ENCODE results near the gene TMEM132C. TPM values are rescaled to one million over a fixed set of nuclear protein-coding genes. Genes with fewer than 3 reads are reported as not detected.

The TMEM132C gene
- total and polyA plus RNA-seq, 4 donors = 0.05 to 0.08 (median 0.05) TPM; not detected in 1

GRCh38 chr12:128235635-128236417 is 31.1 kb upstream of the TMEM132C start:
- H3K4me3 ChIP-seq (ENCODE audit: low read depth in 1 of 3, low read length in 3 of 3) = no peak overlapping the region
- no peaks in the 10 kb centered on the region for H3K4me1 ChIP-seq (ENCODE audit: control insufficient read depth in 4 of 4, insufficient read depth in 4 of 4, low read length in 3 of 4)
- H3K36me3 ChIP-seq (ENCODE audit: control insufficient read depth in 4 of 4, insufficient read depth in 3 of 4, low read depth in 1 of 4, low read length in 3 of 4) = no peaks in the 10 kb centered on the region
- no peak for TF ChIP-seq YY1 (IDR thresholded peaks at IDR 0.05)
- no peak for TF ChIP-seq ZBTB33 (IDR thresholded peaks at IDR 0.05)
- no peak for TF ChIP-seq GABPA (IDR thresholded peaks at IDR 0.05 in 1 of 2, conservative IDR thresholded peaks at IDR 0.05 in 1 of 2)
- TF ChIP-seq, protein P1, sequence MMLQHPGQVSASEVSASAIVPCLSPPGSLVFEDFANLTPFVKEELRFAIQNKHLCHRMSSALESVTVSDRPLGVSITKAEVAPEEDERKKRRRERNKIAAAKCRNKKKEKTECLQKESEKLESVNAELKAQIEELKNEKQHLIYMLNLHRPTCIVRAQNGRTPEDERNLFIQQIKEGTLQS (IDR thresholded peaks at IDR 0.05) = no peak
- no peak for TF ChIP-seq FOXA1 (IDR thresholded peaks at IDR 0.05)
- no peak for TF ChIP-seq HNF4G (IDR thresholded peaks at IDR 0.05)
- no peak for TF ChIP-seq JUND (IDR thresholded peaks at IDR 0.05)
- TF ChIP-seq, protein P2, sequence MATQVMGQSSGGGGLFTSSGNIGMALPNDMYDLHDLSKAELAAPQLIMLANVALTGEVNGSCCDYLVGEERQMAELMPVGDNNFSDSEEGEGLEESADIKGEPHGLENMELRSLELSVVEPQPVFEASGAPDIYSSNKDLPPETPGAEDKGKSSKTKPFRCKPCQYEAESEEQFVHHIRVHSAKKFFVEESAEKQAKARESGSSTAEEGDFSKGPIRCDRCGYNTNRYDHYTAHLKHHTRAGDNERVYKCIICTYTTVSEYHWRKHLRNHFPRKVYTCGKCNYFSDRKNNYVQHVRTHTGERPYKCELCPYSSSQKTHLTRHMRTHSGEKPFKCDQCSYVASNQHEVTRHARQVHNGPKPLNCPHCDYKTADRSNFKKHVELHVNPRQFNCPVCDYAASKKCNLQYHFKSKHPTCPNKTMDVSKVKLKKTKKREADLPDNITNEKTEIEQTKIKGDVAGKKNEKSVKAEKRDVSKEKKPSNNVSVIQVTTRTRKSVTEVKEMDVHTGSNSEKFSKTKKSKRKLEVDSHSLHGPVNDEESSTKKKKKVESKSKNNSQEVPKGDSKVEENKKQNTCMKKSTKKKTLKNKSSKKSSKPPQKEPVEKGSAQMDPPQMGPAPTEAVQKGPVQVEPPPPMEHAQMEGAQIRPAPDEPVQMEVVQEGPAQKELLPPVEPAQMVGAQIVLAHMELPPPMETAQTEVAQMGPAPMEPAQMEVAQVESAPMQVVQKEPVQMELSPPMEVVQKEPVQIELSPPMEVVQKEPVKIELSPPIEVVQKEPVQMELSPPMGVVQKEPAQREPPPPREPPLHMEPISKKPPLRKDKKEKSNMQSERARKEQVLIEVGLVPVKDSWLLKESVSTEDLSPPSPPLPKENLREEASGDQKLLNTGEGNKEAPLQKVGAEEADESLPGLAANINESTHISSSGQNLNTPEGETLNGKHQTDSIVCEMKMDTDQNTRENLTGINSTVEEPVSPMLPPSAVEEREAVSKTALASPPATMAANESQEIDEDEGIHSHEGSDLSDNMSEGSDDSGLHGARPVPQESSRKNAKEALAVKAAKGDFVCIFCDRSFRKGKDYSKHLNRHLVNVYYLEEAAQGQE (IDR thresholded peaks at IDR 0.05) = no peak
- no peak for TF ChIP-seq MAX (IDR thresholded peaks at IDR 0.05)
- no peak for TF ChIP-seq NR2F2 (IDR thresholded peaks at IDR 0.05)
- no peak for TF ChIP-seq RXRA (IDR thresholded peaks at IDR 0.05)
- TF ChIP-seq TAF1 (conservative IDR thresholded peaks at IDR 0.05) = no peak
- TF ChIP-seq SP1 (IDR thresholded peaks at IDR 0.05) = no peak
- TF ChIP-seq HNF4A (conservative IDR thresholded peaks at IDR 0.05) = no peak
- H3K27me3 ChIP-seq (ENCODE audit: control insufficient read depth in 4 of 4, insufficient read depth in 4 of 4, low read length in 3 of 4) = no peaks in the 10 kb centered on the region
- no peak overlapping the region for H3K9ac ChIP-seq (ENCODE audit: low read depth in 1 of 2, low read length in 2 of 2)
- 60% methylated on average over 6 of the region's 6 CpGs for WGBS
- no peak overlapping the region for H3K27ac ChIP-seq (ENCODE audit: low read depth in 1 of 2, low read length in 2 of 2)
- no peak for DNase-seq (ENCODE audit: low spot score)
- H3K9me3 ChIP-seq (ENCODE audit: control insufficient read depth in 4 of 4, low read length in 3 of 4) = peaks cover 0 to 2% (median 0%) of the 10 kb centered on the region in 4 donors

DNA sequence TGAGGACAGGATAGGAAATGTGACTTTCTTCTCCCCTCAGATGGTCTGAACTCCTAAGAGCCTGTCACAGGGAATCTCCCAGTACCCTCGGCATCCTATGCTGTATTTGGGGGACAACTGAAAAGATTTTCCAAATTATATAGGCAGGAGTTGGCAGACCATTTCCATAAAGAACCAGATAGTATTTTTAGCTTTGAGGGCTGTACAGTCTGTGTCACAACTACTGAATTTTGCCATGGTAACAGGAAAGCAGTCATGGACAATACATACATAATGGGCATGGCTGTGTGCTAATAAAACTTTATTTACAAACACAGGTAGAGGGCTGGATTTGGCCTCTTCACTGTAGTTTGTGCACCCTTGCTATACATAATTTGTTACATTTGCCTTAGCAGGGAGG is 30.4 kb upstream of the TMEM132C start:
- Histone ChIP-seq H3K4me1 (ENCODE audit: control insufficient read depth in 4 of 4, insufficient read depth in 4 of 4, low read length in 3 of 4) (no peaks in the 10 kb centered on the region), H3K36me3 (ENCODE audit: control insufficient read depth in 4 of 4, insufficient read depth in 3 of 4, low read depth in 1 of 4, low read length in 3 of 4) (no peaks in the 10 kb centered on the region), H3K27me3 (ENCODE audit: control insufficient read depth in 4 of 4, insufficient read depth in 4 of 4, low read length in 3 of 4) (no peaks in the 10 kb centered on the region), H3K9ac (ENCODE audit: low read depth in 1 of 2, low read length in 2 of 2) (no peak overlapping the region), H3K27ac (ENCODE audit: low read depth in 1 of 2, low read length in 2 of 2) (no peak overlapping the region), H3K9me3 (ENCODE audit: control insufficient read depth in 4 of 4, low read length in 3 of 4) (peaks cover 0 to 2% (median 0%) of the 10 kb centered on the region in 4 donors), H3K4me3 (ENCODE audit: low read depth in 1 of 3, low read length in 3 of 3) (no peak overlapping the region)
- WGBS = 52% methylated on average over 1 of the region's 1 CpG
- no peak for DNase-seq (ENCODE audit: low spot score)
- TF ChIP-seq HNF4G (IDR thresholded peaks at IDR 0.05) = no peak
- TF ChIP-seq FOXA2 (IDR thresholded peaks at IDR 0.05) = no peak
- TF ChIP-seq EGR1 (IDR thresholded peaks at IDR 0.05; ENCODE audit: low read depth in 2 of 2) = no peak
- no peak for TF ChIP-seq GABPA (IDR thresholded peaks at IDR 0.05 in 1 of 2, conservative IDR thresholded peaks at IDR 0.05 in 1 of 2)
- no peak for TF ChIP-seq SP1 (IDR thresholded peaks at IDR 0.05)
- TF ChIP-seq, protein P2 (IDR thresholded peaks at IDR 0.05) = no peak
- no peak for TF ChIP-seq YY1 (IDR thresholded peaks at IDR 0.05)
- no peak for TF ChIP-seq HNF4A (conservative IDR thresholded peaks at IDR 0.05)
- TF ChIP-seq ZBTB33 (IDR thresholded peaks at IDR 0.05) = no peak
- no peak for TF ChIP-seq RXRA (IDR thresholded peaks at IDR 0.05)
- no peak for TF ChIP-seq JUND (IDR thresholded peaks at IDR 0.05)
- TF ChIP-seq FOXA1 (IDR thresholded peaks at IDR 0.05) = no peak
- TF ChIP-seq MAX (IDR thresholded peaks at IDR 0.05) = no peak

All from liver (tissue), 9 donors.